SK-N-SH treated with all-trans-retinoic acid at 6 μM for 48 hours (cell line): ENCODE results near the gene SORCS2.

Experiments used
- ARNTL ChIP-seq: fragments of 450-650 bp; formaldehyde crosslinking; IDR thresholded peaks from 2 replicates; pipeline ENCODE4 v1.5.0; 2020; ENCODE audit warnings: low read depth, mild to moderate bottlenecking, moderate library complexity, borderline replicate concordance
- OSR1 ChIP-seq: fragments of 250-450 bp; sonication (Bioruptor Pico); IDR thresholded peaks from 2 replicates; pipeline ENCODE4 v1.8.0; 2022; ENCODE audit warnings: moderate library complexity, mild to moderate bottlenecking, inconsistent platforms
- TOX ChIP-seq: fragments of 250-450 bp; sonication (Bioruptor Pico); IDR thresholded peaks from 2 replicates; pipeline ENCODE4 v1.8.0; 2021; ENCODE audit warnings: mild to moderate bottlenecking, moderate library complexity, borderline replicate concordance
- ZFP3 ChIP-seq: fragments of 250-450 bp; sonication (Bioruptor Pico); IDR thresholded peaks from 2 replicates; pipeline ENCODE4 v1.5.0; 2020; ENCODE audit warnings: mild to moderate bottlenecking, moderate library complexity
- ZFP30 ChIP-seq: fragments of 450-650 bp; formaldehyde crosslinking; IDR thresholded peaks from 2 replicates; pipeline ENCODE4 v1.5.0; 2022; ENCODE audit warnings: mild to moderate bottlenecking, moderate library complexity
- ZNF565 ChIP-seq: fragments of 450-650 bp; formaldehyde crosslinking; conservative IDR thresholded peaks from 2 replicates; pipeline ENCODE4 v1.5.0; 2020; ENCODE audit warnings: low read depth, mild to moderate bottlenecking, moderate library complexity
- ZNF8 ChIP-seq: fragments of 450-650 bp; formaldehyde crosslinking; IDR thresholded peaks from 2 replicates; pipeline ENCODE4 v1.5.0; 2020; ENCODE audit warnings: mild to moderate bottlenecking, moderate library complexity
- TF ChIP-seq, protein P1 (sequence below): fragments of 250-450 bp; sonication (Bioruptor Pico); IDR thresholded peaks from 2 replicates; pipeline ENCODE4 v1.5.1; 2021; ENCODE audit warnings: mild to moderate bottlenecking, moderate library complexity
- TF ChIP-seq, protein P2 (sequence below): fragments of 250-450 bp; sonication (Bioruptor Pico); IDR thresholded peaks from 2 replicates; pipeline ENCODE4 v1.5.1; 2020; ENCODE audit warnings: low read depth, mild to moderate bottlenecking, moderate library complexity
- TF ChIP-seq, protein P3 (sequence below): fragments of 250-450 bp; sonication (Bioruptor Pico); IDR thresholded peaks from 2 replicates; pipeline ENCODE4 v1.8.0; 2021; ENCODE audit warnings: low read depth, mild to moderate bottlenecking, moderate library complexity, borderline replicate concordance

DNA sequence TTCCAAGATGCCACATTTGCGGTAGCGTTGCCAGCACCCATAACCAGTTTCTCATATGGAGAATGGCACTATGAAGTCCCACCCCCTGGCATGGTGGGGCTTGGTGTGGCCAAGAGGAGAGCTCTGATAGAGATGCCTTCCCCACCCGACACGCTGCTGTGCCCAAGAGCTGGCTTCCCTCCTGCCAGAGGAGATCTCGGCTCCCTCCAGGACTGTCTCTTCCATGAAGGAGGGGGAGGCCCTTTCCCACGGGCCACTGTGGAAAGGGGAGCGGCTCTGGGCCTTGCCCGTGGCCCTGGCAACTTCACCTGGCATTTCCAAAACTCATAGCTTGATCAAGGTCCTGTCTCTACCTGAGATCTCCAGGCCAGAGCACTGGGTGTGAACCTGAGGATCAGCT, 459.7 kb downstream of the SORCS2 start:
- TF ChIP-seq TOX (CRISPR knock-in tag) = no peak
- TF ChIP-seq ZNF8 = no peak
- no peak for TF ChIP-seq ZFP3 (CRISPR knock-in tag)
- TF ChIP-seq ARNTL (CRISPR knock-in tag) = no peak
- TF ChIP-seq, protein P1, sequence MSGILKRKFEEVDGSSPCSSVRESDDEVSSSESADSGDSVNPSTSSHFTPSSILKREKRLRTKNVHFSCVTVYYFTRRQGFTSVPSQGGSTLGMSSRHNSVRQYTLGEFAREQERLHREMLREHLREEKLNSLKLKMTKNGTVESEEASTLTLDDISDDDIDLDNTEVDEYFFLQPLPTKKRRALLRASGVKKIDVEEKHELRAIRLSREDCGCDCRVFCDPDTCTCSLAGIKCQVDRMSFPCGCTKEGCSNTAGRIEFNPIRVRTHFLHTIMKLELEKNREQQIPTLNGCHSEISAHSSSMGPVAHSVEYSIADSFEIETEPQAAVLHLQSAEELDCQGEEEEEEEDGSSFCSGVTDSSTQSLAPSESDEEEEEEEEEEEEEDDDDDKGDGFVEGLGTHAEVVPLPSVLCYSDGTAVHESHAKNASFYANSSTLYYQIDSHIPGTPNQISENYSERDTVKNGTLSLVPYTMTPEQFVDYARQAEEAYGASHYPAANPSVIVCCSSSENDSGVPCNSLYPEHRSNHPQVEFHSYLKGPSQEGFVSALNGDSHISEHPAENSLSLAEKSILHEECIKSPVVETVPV (CRISPR knock-in tag) = no peak
- no peak for TF ChIP-seq ZNF565 (CRISPR knock-in tag)
- TF ChIP-seq, protein P2, sequence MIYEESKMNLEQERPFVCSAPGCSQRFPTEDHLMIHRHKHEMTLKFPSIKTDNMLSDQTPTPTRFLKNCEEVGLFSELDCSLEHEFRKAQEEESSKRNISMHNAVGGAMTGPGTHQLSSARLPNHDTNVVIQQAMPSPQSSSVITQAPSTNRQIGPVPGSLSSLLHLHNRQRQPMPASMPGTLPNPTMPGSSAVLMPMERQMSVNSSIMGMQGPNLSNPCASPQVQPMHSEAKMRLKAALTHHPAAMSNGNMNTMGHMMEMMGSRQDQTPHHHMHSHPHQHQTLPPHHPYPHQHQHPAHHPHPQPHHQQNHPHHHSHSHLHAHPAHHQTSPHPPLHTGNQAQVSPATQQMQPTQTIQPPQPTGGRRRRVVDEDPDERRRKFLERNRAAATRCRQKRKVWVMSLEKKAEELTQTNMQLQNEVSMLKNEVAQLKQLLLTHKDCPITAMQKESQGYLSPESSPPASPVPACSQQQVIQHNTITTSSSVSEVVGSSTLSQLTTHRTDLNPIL (CRISPR knock-in tag) = no peak
- TF ChIP-seq, protein P3, sequence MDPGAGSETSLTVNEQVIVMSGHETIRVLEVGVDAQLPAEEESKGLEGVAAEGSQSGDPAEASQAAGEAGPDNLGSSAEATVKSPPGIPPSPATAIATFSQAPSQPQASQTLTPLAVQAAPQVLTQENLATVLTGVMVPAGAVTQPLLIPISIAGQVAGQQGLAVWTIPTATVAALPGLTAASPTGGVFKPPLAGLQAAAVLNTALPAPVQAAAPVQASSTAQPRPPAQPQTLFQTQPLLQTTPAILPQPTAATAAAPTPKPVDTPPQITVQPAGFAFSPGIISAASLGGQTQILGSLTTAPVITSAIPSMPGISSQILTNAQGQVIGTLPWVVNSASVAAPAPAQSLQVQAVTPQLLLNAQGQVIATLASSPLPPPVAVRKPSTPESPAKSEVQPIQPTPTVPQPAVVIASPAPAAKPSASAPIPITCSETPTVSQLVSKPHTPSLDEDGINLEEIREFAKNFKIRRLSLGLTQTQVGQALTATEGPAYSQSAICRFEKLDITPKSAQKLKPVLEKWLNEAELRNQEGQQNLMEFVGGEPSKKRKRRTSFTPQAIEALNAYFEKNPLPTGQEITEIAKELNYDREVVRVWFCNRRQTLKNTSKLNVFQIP = no peak
- no peak for TF ChIP-seq OSR1 (CRISPR knock-in tag)
- no peak for TF ChIP-seq ZFP30 (CRISPR knock-in tag)
